Measurements from ENCODE around the gene DICER1.
"Not testable (repeated sequence)": the region's sequence is repeated elsewhere in the genome, so short reads cannot be mapped to it uniquely, and the experiment has no call there.

DICER1 gene

GRCh38 chr14:95157327-95158189, at the start of gene DICER1:
DICER1 (minus strand) TSS chr14:95157529; CDS start chr14:95133458, 24,071 bp downstream.
- peak; percentile 95 for DNase-seq

- DNase-seq, result no peak
These were observed 49.2 kb upstream of the DICER1 start for GRCh38 chr14:95206534-95206933.

GRCh38 chr14:95204705-95205104, 47.4 kb upstream of the DICER1 start:
- DNase-seq, result no peak

GRCh38 chr14:95201745-95202144, 44.4 kb upstream of the DICER1 start:
- not testable (repeated sequence) for DNase-seq

GRCh38 chr14:95200404-95200803, 43.1 kb upstream of the DICER1 start:
- no peak for DNase-seq

- DNase-seq, result no peak
These were observed 42.1 kb upstream of the DICER1 start for GRCh38 chr14:95199298-95199983.

- no peak for DNase-seq
These were observed 41.0 kb upstream of the DICER1 start for GRCh38 chr14:95198320-95198719.

- no peak for DNase-seq
These were observed 40.2 kb upstream of the DICER1 start for GRCh38 chr14:95197551-95197950.

- DNase-seq, result no peak
These were observed 39.7 kb upstream of the DICER1 start for GRCh38 chr14:95196826-95197545.

- peak; percentile 31 for DNase-seq
These were observed 38.9 kb upstream of the DICER1 start for GRCh38 chr14:95196268-95196667.

GRCh38 chr14:95195031-95195430, 37.7 kb upstream of the DICER1 start:
- no peak for DNase-seq

GRCh38 chr14:95193081-95193480, 35.8 kb upstream of the DICER1 start:
- no peak for DNase-seq

- DNase-seq, result no peak
These were observed 35.0 kb upstream of the DICER1 start for GRCh38 chr14:95192311-95192710.

GRCh38 chr14:95191445-95192199, 34.3 kb upstream of the DICER1 start:
- no peak for DNase-seq

GRCh38 chr14:95190857-95191256, 33.5 kb upstream of the DICER1 start:
- DNase-seq, result no peak

GRCh38 chr14:95190346-95190840, 33.1 kb upstream of the DICER1 start:
- DNase-seq, result no peak

GRCh38 chr14:95189367-95190132, 32.2 kb upstream of the DICER1 start:
- no peak for DNase-seq

GRCh38 chr14:95188380-95188779, 31.1 kb upstream of the DICER1 start:
- DNase-seq, result no peak

GRCh38 chr14:95185767-95186392, 28.6 kb upstream of the DICER1 start:
- no peak for DNase-seq

GRCh38 chr14:95185033-95185766, 27.9 kb upstream of the DICER1 start:
- DNase-seq, result no peak

GRCh38 chr14:95184413-95184790, 27.1 kb upstream of the DICER1 start:
- no peak for DNase-seq
